ENCODE data around the gene REPS1. TPM values are rescaled to one million over a fixed set of nuclear protein-coding genes. Genes with fewer than 3 reads are reported as not detected.

REPS1 gene
- polyA plus RNA-seq, 1 experiment = 27.2 TPM

DNA sequence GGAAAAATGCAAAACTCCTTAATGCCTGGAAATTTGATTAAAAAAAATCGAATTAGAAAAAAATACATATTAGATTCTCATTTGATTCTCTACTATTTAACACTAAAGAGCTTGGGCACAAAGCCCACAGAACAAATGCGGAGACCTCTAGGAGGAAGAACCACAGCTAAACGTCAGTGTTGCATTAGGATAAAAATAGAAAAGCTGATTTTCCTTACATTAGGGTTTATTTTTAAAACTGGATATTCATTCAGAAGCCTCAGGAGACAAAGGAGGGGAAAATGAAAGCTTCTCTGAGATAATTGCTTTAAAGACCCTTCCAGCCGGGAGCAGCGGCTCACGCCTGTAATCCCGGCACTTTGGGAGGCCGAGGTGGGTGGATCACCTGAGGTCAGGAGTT lies 114.9 kb downstream of the REPS1 start:
- no peak for DNase-seq (ENCODE audit: low read depth)
- Histone ChIP-seq H3K36me3 (ENCODE audit: control insufficient read depth, insufficient read depth, low read length) (no peaks in the 10 kb centered on the region), H3K27me3 (ENCODE audit: control insufficient read depth, insufficient read depth, low read length) (no peaks in the 10 kb centered on the region), H3K4me3 (ENCODE audit: low read depth, low read length) (no peak overlapping the region)
- ChIA-PET CTCF (interaction anchor here (1.1 kb wide), 1 partner anchor 57 kb away, joined by 3 read pairs; no protein-coding TSS in a partner anchor), POLR2A (no interaction called here)
- TF ChIP-seq, protein P1, sequence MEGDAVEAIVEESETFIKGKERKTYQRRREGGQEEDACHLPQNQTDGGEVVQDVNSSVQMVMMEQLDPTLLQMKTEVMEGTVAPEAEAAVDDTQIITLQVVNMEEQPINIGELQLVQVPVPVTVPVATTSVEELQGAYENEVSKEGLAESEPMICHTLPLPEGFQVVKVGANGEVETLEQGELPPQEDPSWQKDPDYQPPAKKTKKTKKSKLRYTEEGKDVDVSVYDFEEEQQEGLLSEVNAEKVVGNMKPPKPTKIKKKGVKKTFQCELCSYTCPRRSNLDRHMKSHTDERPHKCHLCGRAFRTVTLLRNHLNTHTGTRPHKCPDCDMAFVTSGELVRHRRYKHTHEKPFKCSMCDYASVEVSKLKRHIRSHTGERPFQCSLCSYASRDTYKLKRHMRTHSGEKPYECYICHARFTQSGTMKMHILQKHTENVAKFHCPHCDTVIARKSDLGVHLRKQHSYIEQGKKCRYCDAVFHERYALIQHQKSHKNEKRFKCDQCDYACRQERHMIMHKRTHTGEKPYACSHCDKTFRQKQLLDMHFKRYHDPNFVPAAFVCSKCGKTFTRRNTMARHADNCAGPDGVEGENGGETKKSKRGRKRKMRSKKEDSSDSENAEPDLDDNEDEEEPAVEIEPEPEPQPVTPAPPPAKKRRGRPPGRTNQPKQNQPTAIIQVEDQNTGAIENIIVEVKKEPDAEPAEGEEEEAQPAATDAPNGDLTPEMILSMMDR (IDR thresholded peaks at IDR 0.05; ENCODE audit: insufficient read depth, low read depth, low read length) = no peak

DNA sequence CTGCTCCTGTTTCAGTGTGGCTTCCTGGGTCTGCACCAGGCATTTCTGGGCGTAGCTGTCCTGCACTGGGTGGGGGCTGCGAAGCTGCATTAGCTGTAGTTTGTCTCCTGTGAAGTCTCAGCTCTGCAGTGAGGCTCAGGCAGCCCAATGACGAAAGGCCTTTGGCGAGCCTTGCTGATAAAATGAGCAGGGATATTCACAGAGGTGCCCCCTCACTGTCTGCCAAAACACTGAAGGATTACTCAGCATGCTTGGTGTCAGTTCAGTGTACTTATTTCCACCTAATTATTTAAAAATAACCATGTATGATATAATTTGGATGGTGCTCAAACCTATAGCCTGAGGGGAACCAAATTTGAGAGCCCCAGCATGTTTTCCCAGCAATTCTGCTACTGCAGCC lies 118.7 kb downstream of the REPS1 start:
- Histone ChIP-seq H3K27me3 (ENCODE audit: control insufficient read depth, insufficient read depth, low read length) (no peaks in the 10 kb centered on the region), H3K36me3 (ENCODE audit: control insufficient read depth, insufficient read depth, low read length) (no peaks in the 10 kb centered on the region), H3K4me3 (ENCODE audit: low read depth, low read length) (no peak overlapping the region)
- TF ChIP-seq, protein P1 (IDR thresholded peaks at IDR 0.05; ENCODE audit: insufficient read depth, low read depth, low read length) = no peak
- CTCF ChIA-PET = no interaction called here
- DNase-seq (ENCODE audit: low read depth) = no peak
- POLR2A ChIA-PET = no interaction called here

DNA sequence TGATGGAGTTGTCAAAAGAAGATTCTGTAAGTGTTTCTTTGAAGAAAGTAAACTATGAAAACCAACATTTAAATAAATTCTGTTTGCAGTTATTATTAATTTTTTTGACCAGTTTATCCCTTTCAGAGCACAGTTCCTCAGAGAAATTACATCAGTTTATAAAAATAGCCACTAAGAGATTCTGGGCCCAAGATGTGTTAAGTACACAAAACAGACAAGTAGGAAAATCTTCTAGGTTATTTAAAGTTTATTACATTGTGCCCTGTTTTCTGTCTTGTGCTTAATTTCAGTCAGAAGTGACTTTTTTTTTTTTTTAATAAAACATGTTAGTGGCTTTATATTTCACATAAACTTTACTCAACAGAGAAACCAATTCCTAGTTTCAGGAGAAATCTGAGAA lies 119.9 kb downstream of the REPS1 start:
- Histone ChIP-seq H3K36me3 (ENCODE audit: control insufficient read depth, insufficient read depth, low read length) (no peaks in the 10 kb centered on the region), H3K27me3 (ENCODE audit: control insufficient read depth, insufficient read depth, low read length) (no peaks in the 10 kb centered on the region), H3K4me3 (ENCODE audit: low read depth, low read length) (no peak overlapping the region)
- ChIA-PET CTCF (no interaction called here), POLR2A (no interaction called here)
- DNase-seq (ENCODE audit: low read depth) = no peak
- TF ChIP-seq, protein P1 (IDR thresholded peaks at IDR 0.05; ENCODE audit: insufficient read depth, low read depth, low read length) = no peak

DNA sequence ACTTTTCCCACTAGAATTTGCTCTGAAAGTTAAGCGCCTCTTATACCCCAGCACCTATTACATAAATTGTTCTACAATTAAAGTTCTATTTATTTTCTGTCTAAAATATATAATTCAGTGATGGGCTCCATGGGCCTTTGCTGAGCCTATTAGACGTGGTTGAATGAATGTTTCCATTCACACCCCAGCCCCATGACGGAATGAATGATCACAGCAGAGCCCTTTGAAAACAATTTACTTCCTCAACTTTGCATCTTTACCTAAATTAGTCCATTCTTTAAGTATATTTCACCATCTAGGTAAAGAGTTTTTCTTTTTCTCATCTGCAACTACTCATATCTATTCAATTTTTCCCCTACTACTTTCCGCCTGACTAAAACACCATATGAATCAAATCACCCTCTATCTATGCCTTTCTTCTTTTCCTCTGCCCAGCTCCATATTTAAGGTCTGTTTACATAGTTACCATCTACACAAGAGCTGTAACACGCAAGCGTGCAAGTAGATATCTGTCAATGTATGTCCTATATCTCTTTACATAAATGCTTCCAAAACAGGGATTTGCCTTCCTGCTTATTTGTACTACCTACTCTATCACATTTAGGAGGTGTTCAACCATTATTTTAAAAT lies 122.5 kb downstream of the REPS1 start:
- H3K27me3 ChIP-seq (ENCODE audit: control insufficient read depth, insufficient read depth, low read length) = no peaks in the 10 kb centered on the region
- H3K36me3 ChIP-seq (ENCODE audit: control insufficient read depth, insufficient read depth, low read length) = no peaks in the 10 kb centered on the region
- CTCF ChIA-PET = interaction anchor here (0.7 kb wide), 2 partner anchors 8 to 48 kb away, joined by 3 read pairs; no protein-coding TSS in a partner anchor
- H3K4me3 ChIP-seq (ENCODE audit: low read depth, low read length) = no peak overlapping the region
- POLR2A ChIA-PET = no interaction called here
- no peak for DNase-seq (ENCODE audit: low read depth)
- TF ChIP-seq, protein P1 (IDR thresholded peaks at IDR 0.05; ENCODE audit: insufficient read depth, low read depth, low read length) = no peak

DNA sequence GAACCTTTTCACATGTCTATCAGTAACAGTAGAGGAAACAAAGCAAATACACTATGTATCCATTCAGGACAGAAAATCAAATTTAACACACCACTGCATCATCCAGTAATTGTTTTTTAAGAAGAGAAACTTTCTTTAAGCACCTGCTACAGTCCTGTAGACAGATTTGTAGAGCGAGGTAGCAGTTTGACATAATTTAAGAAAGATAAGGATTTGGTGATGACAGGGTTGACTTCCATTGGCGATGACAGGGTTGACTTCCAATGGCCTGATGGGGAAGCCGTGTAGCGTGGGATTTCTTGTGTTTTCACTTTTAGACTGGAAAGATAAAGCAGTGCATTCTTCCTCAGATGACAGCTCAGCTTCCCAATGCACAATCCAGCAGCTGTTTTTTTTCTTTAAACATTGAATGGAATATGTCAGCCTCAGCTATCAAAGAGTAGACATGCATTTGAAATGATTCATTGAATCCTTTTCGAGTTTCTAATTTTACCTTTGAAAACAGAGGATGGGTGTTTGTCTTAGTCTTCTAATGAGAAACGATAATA lies 123.6 kb downstream of the REPS1 start:
- CTCF ChIA-PET = interaction anchor here (0.7 kb wide), 1 partner anchor 49 kb away, joined by 3 read pairs; no protein-coding TSS in a partner anchor

More for the DNA sequence above, 123.6 kb downstream of the REPS1 start:
- POLR2A ChIA-PET = no interaction called here
- Histone ChIP-seq H3K27me3 (ENCODE audit: control insufficient read depth, insufficient read depth, low read length) (no peaks in the 10 kb centered on the region), H3K4me3 (ENCODE audit: low read depth, low read length) (no peak overlapping the region), H3K36me3 (ENCODE audit: control insufficient read depth, insufficient read depth, low read length) (no peaks in the 10 kb centered on the region)
- TF ChIP-seq, protein P1 (IDR thresholded peaks at IDR 0.05; ENCODE audit: insufficient read depth, low read depth, low read length) = no peak
- DNase-seq (ENCODE audit: low read depth) = no peak
